GM21825 (cell line): ENCODE measurements around the gene ANKRD49.
A peak's percentile ranks its signal among the peaks of the same experiment; 100 is the strongest.

Source experiments
- ATAC-seq: cut with Tn5 transposase; IDR thresholded peaks from one replicate; pipeline ENCODE4 v1.9.1; 2021; ENCODE audit warnings: mild to moderate bottlenecking, moderate library complexity; ENCODE audit not compliant: unreplicated experiment

The ANKRD49 gene, protein sequence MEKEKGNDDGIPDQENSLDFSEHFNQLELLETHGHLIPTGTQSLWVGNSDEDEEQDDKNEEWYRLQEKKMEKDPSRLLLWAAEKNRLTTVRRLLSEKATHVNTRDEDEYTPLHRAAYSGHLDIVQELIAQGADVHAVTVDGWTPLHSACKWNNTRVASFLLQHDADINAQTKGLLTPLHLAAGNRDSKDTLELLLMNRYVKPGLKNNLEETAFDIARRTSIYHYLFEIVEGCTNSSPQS

DNA sequence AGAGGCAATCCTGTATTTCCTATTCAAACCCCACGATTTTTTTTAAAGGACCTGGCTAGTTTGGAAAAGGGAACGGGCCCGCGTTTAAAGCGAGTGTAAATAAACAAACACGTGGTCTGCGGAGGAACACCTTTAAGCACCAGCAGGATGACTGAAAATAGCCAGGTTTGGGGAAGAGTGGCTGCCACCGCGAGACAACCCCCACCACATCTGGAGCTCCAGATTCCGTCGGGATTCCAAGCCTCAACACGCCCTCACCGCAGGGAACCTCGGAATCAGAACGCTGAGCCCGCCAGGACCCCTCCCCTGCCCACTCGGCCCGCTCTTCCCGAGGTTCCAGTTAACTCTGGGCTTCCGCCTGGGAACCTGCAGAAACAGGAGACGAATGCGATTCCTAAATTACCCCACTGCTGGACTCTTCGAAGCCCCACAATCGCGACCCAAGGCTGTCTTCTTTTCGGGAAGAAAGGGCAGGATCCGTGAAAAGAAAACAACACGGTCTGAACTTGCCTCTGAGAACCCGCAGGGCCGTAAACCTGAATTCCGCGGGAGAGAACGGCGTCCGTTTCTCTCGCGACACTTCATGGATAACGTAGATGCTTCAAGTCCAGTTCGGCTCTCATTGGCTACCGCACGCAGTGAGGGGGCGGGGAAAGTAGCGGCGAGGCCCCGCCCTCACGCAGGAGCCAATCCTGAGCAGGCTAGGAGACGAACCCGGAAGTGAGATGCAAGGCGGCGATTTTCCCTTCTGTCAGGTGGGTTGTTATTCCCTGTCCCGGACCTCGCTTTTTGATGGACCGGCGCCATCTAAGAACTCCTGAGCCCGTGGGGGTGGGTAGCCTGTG is at the start of gene ANKRD49, which contains the start of gene MRE11:
ANKRD49 (plus strand) TSS at position 704 of the 845 bp plus-strand sequence. CDS start 2,710 bp downstream, outside the sequence.
MRE11 (minus strand) TSS at position 564 of the 845 bp plus-strand sequence. CDS start 1,043 bp downstream, outside the sequence.
- ATAC-seq = peak; percentile 100

GRCh38 chr11:94445641-94446040 is 48.1 kb upstream of the ANKRD49 start:
- no peak for ATAC-seq

DNA sequence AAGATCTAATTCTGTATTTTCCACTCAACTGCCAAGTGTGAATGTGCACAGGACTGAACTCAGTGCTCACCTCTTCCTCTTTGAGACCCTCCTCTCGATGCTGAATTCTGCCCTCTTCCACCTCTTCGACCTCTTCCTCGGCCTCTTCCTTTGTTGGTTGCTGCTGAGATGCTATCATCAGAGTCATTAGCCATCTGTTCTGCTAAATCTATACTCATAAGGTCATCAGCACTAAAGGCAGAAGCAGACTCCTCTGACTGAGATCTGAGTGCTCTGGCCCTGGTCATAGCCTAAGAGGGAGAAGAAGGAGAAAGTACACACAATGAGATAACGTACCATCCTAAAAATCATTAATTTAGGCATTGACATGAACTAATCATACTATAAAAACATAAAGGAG is 46.6 kb upstream of the ANKRD49 start:
- ATAC-seq = no peak

- no peak for ATAC-seq
Observed at GRCh38 chr11:94449029-94449428, 44.8 kb upstream of the ANKRD49 start.

DNA sequence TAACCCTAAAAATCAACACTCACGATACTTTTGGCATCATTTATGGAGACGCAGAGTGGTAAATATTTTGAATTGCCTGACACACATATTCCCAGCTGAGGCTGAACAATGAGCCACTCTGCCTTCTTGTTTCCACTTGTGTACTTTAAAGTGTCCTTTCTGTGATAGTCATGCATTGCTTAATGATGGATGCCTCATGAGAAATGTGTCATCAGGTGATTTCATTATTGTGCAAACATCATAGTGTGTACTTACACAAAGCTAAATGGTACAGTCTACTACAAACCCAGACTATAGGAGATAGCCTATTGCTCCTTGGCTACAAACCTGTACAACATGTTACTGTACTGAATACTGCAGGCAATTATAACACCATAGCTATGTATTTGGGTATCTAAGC is 44.3 kb upstream of the ANKRD49 start:
- ATAC-seq = no peak

DNA sequence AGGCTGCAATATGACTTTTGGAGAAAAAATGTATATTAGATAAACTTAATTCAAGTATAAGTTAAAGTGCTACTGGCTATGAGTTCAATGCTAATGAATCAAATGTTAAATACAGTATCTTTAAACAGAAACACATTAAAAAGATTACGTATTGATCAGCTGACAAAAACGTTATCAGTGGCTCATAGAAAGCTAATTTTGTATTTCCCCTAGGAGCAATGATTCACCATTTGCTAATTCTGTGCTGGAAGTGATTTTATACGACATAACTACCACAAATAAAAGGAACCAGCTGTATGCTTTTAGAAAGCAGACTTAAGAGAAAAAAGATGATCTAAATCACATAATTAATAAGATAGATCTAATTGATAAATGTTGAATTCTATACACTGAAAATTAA is 43.7 kb upstream of the ANKRD49 start:
- ATAC-seq = no peak

- no peak for ATAC-seq
Observed at GRCh38 chr11:94452988-94453387, 40.8 kb upstream of the ANKRD49 start.

GRCh38 chr11:94454301-94454700 is 39.5 kb upstream of the ANKRD49 start:
- ATAC-seq = no peak

- ATAC-seq = no peak
Observed at GRCh38 chr11:94455861-94456260, 37.9 kb upstream of the ANKRD49 start.

DNA sequence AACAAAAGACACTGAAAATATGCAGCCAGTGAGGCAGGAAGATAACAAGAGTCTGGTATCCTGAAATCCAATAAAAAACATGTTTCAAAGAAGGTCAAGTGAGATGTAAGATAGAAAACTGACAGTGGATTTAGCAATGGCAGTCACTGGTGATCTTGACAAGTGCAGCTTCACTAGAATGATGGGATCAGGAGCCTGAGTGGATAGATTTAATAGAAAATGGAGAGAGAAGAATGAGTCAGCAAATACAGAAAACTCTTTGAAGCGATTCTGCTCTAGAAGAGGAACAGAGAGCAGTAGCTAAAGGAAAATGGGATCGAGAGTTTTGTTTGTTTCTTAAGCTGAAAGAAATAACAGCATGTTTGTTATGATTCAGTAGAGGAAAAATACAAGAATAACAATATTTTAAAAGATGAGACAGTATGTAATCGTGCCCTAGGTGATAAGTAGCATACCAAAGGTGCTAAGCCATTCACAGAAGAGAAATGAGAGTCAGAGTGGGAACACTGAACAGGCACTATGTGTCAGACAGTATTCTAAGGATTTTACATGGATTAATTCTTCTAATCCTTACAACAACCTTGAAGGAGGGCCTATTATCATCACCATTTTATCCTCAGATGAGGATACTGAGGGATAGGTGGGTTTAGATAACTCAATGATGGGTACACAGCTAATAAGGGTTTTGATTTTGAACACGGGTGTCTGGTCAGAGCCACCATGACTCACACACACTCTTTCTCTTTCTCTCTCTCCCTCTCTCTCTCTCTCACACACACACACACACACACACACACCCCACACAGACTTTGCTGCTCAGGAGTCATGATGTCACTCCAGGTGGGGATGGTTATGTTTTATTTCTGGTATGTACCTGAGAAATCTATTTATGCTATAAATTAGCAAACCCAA is 36.4 kb upstream of the ANKRD49 start:
- no peak for ATAC-seq

GRCh38 chr11:94459576-94459975 is 34.2 kb upstream of the ANKRD49 start:
- no peak for ATAC-seq

- ATAC-seq = peak; percentile 82
Observed at GRCh38 chr11:94469416-94469815, 24.4 kb upstream of the ANKRD49 start.

- ATAC-seq = peak; percentile 80
Observed at GRCh38 chr11:94472916-94473799, 20.6 kb upstream of the ANKRD49 start.

DNA sequence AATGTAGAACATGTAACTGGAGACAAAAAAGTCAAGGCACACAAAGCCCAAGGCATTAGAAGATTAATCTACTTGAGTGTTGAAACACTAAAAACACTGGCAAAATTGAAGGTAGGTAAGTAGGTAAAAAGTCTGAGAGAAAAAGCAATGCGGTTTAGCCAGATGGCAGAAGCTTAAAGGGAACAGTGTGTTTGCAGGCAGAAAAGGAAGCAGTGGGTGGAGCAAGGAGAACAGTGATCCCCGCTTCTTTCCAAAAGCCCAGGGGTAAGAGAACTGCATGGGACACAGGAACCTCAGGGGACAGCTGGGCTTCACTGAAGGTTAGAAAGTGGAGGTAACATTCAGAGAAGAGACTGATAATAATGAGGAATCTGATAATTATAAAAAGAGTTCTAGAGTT is 16.2 kb upstream of the ANKRD49 start:
- ATAC-seq = no peak

DNA sequence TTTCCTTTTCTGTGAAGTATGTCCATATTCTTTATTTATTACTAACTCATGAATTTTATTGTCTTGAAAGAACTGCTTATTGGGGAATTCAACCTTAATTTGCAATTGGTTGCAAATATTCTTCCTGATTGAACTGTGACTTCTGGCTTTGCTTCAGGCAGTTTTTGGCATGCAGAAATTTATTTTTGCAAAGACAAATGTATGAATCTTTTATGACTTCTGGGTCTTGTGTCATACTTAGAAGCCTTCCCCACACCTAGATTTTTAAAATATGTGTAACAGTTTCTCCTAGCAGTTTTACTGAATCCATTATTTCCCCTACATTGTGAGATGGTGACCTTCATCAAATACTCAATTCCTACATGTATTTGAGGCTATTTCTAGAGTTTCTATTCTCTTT is 12.4 kb upstream of the ANKRD49 start:
- no peak for ATAC-seq

GRCh38 chr11:94486068-94486467 is 7.7 kb upstream of the ANKRD49 start:
- no peak for ATAC-seq

GRCh38 chr11:94494126-94494680 is 419 bp downstream of the ANKRD49 start:
- ATAC-seq = peak; percentile 65

DNA sequence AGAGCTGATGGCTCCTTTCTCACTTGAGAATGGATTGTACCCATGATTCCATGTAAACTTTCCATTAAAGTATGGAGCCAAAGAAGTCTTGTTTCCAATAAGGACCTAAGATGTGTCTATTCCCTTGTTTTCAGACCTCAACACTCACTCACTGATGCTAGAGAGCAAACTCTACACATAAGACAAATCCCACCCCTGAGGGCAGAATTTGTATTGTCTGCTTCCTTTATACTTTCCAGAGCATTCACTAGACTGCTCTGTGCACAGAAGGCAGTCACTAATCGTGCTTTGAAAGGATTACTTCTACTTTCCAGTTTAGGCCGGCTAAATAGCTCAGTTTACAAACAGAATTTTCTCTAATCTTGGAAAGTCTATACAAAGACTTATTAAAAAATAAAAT is 6.4 kb downstream of the ANKRD49 start:
- ATAC-seq = no peak

DNA sequence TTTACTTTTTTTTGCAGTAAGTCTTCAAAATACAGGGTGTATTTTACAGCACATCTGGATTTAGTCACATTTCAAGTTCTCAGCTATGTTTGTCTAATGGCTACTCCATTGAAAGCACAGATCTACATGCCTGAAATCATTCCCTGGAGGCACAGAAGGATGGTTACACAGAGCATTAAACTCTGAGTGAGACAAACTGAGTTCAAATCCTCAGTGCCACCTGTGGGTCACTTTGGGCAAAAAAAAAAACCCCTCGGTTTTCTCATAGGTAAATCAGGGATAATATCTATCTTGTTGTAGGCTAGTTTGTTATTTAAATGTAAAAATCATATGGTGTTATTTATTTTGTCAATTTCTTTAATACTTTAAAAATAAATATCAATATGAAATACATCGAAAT is 7.7 kb downstream of the ANKRD49 start:
- no peak for ATAC-seq
